HG03439 (cell line): Measurements from ENCODE around the gene SLC50A1.

Experiments
- ATAC-seq: cut with Tn5 transposase; IDR thresholded peaks from one replicate; pipeline ENCODE4 v1.9.1; 2021; ENCODE audit warnings: mild to moderate bottlenecking, moderate library complexity; ENCODE audit not compliant: unreplicated experiment

SLC50A1 gene, protein sequence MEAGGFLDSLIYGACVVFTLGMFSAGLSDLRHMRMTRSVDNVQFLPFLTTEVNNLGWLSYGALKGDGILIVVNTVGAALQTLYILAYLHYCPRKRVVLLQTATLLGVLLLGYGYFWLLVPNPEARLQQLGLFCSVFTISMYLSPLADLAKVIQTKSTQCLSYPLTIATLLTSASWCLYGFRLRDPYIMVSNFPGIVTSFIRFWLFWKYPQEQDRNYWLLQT

DNA sequence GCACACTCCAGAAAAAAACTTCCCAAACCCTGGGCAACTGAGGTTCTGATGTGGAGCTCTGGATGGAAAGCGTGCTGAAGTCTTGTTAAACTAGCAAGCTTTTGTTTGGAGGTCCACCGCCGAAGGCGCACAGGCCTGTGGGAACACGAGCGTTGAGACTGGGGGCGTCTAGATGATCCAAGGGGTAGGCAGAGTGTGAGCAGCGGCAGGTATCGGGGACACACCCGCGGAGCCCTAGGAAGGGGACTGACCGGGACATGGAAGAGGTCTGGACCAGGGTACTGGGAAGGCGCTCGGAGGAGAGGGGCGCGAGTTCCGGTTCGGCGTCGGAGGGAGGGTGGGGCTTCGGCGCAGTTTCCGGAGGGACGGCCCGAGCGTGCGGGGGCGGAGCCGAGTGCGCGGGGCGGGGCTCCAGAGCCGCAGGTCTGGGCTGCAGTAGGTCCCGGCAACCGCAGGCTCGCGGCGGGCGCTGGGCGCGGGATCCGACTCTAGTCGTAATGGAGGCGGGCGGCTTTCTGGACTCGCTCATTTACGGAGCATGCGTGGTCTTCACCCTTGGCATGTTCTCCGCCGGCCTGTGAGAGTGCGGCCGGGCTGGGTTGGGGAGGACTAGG, at the start of gene SLC50A1:
SLC50A1 (plus strand) TSS at position 438 of the 614 bp plus-strand sequence; CDS start at position 498, 60 bp downstream.
- ATAC-seq, result peak; percentile 78

GRCh38 chr1:155086128-155086741, 49.4 kb upstream of the SLC50A1 start:
- ATAC-seq, result no peak

- ATAC-seq, result no peak
Observed at GRCh38 chr1:155086856-155087535, 48.7 kb upstream of the SLC50A1 start.

- no peak for ATAC-seq
Observed at GRCh38 chr1:155091071-155092051, 44.3 kb upstream of the SLC50A1 start.

DNA sequence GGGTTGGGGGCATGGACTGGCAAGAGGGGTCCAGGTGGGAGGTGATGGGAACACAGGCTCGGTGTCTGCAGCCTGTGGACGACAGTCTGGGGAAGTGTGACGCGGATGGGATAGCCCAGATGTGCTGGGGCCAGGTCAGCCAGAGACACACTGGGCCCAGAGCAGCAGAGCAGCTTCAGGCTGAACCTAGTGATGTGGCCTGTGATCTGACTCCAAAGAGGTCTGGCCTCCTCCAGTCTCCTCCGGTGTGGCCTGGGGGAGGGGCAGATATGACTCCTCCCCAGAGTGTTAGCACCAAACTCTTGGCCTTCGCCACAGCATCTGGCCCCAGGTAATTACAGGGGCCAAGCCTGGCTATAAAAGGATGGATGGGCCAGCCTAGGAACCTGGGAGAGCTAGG, 43.5 kb upstream of the SLC50A1 start:
- no peak for ATAC-seq

GRCh38 chr1:155092641-155093040, 43.0 kb upstream of the SLC50A1 start:
- no peak for ATAC-seq

DNA sequence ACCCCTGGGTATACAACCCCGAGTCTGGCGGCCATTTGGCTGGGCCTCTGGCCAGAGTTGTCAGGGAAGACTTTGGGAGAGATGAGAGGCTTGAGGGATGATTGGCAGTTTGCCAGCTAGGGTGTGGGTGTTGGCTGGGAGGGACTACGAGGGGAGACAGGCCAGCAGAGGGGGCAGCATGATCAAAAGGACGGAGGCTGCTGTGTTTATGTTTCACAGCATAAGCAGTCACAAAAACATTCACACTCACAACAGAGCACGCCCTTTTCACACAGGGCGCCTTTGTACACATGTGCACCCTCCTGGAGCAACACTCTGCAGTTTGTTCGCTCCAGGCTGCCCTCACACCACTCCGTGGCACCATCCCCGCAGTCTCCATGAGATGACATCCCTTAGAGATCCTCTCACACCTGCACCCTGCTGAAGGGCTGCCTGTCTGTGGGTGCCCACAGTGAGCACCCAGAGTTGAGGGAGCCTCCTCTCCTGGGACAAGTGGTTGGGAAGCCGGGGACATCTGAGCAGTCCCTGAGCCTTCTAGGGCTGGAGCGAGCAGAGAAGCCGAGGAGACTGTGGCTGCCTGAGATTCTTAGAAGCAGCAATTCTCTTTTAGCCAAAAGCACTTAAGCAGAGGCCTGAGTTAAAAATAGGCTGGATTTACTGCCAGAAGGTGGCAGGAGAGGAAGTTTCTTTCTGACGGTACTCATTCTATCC, 41.6 kb upstream of the SLC50A1 start:
- no peak for ATAC-seq

GRCh38 chr1:155094622-155094948, 41.1 kb upstream of the SLC50A1 start:
- no peak for ATAC-seq

GRCh38 chr1:155099331-155099730, 36.3 kb upstream of the SLC50A1 start:
- no peak for ATAC-seq

GRCh38 chr1:155103325-155103724, 32.3 kb upstream of the SLC50A1 start:
- ATAC-seq, result no peak

DNA sequence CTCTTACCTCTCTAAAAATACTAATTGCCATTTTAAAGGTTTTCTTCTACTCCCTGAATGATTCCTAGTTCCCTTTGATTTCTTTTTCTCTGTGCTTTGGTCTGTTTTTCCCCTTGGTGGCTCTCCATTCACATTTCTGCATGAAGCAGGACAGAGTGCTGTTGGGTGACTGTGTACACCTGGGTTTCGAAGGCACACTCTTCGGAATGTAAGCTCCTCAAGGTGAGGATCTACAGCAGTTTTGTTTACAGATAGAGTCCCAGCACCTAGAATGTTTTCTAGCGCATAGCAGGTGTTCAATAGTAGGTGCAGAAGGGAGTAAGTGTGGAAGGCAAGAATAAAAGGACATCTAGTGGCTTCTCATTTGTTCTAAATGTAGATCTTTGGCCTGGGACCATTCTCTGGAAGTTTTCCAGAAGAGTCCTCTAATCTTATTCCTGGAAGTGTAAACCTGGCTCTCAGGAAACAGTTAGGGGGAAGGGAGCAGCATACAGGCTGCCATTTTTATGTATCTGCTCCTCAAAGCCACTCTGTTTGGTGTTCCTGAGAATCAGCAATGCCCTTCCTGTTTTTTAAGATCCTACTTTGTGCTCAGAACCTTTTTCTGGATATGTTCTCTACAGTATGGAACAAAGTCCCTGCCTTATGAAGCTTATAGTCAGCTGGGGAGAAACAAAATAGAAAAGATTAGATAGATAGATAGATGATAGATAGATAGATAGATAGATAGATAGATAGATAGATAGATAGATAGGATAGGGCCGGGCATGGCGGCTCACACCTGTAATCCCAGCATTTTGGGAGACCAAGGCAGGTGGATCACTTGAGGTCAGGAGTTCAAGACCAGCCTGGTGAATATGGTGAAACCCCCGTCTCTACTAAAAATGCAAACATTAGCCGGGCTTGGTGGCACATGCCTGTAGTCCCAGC, 30.8 kb upstream of the SLC50A1 start:
- no peak for ATAC-seq

- ATAC-seq, result no peak
Observed at GRCh38 chr1:155105604-155106011, 30.0 kb upstream of the SLC50A1 start.

DNA sequence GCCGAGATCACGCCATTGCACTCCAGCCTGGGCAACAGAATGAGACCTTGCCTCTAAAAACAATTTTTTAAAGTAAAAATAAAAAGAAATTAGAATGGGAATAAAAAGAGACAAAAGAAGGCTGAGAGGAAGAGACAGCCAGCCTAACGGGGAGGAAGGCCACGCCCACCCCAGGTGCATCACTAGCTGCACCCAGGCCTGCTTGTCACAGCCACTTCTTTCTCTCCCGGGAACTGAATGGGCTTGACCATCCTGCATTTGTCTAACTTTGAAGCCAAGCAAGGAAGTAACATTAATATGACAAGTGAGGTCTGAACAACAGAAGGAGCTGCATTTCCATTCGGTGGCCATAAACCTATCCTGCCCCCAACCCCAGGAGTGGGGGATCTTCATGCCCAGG, 28.8 kb upstream of the SLC50A1 start:
- ATAC-seq, result no peak

DNA sequence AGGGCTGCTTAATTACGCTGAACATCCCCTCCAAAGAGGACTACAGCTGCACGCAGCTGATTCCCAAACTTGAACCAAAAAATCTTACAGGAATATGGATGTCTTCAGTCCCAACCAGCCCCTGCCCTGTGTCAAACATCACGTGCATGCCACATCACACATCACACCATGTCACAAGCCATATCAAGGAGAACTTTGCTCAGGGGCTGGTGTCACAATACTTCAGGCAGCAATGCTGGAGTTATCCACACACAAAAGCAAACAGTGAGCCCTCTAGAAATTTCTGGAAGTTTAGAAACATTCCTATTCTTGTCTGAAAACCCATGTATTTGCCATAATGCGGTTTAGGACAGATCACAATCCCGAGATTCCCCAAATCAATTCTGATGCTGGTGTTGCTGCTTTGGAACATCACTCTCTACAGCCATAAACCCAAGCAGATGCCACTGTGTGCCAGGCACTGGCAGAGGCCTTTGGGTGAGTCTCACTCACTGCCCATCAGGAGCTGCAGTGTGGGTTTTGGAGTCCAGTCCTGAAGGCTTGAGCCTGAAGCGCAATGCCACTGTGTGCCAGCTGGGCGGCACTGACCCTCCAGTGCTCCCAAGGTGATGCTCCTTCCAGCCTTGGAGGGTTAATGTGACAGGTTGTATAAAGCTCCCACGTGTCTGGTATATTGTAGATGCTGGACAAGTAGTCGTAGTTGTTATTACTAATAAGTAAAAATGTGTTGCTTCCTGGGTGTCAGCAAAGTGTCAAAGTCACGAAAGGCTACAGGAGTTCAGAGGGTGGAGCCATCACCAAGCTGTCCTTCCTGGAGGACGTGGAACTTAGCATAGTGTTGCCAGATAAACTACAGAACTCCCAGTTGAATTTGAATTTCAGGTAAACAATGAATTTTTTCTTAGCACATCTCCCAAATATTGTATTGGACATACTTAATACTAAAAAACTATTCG, 28.1 kb upstream of the SLC50A1 start:
- no peak for ATAC-seq

GRCh38 chr1:155108296-155108695, 27.4 kb upstream of the SLC50A1 start:
- no peak for ATAC-seq

DNA sequence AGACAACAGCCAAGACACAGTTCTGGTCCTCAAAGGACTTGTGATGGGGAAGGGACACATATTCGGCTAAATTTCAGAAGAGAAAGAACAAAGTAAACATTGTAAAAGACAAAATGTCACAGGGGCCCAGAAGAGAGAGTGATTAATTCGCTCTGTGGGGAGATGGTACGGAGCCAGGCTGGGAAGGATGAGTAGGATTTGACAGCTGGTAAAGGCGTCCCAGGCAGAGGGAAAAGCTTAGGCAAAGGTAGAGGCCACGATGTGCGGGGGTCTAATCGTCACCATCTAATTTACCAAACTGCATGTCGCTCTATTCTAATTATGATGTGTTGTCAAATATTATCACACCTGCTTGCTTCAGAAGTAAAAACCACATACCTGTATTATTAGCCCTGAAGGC, 25.3 kb upstream of the SLC50A1 start:
- ATAC-seq, result no peak

GRCh38 chr1:155110826-155111225, 24.8 kb upstream of the SLC50A1 start:
- ATAC-seq, result no peak

GRCh38 chr1:155113450-155113980, 22.1 kb upstream of the SLC50A1 start:
- no peak for ATAC-seq
